ENCODE data around the gene SUMF1. TPM values are rescaled to one million over a fixed set of nuclear protein-coding genes. Genes with fewer than 3 reads are reported as not detected.
A peak's percentile ranks its signal among the peaks of the same experiment; 100 is the strongest.

Gene SUMF1
- total RNA-seq, 1 donor from 2014 or later = 98.4 TPM

DNA sequence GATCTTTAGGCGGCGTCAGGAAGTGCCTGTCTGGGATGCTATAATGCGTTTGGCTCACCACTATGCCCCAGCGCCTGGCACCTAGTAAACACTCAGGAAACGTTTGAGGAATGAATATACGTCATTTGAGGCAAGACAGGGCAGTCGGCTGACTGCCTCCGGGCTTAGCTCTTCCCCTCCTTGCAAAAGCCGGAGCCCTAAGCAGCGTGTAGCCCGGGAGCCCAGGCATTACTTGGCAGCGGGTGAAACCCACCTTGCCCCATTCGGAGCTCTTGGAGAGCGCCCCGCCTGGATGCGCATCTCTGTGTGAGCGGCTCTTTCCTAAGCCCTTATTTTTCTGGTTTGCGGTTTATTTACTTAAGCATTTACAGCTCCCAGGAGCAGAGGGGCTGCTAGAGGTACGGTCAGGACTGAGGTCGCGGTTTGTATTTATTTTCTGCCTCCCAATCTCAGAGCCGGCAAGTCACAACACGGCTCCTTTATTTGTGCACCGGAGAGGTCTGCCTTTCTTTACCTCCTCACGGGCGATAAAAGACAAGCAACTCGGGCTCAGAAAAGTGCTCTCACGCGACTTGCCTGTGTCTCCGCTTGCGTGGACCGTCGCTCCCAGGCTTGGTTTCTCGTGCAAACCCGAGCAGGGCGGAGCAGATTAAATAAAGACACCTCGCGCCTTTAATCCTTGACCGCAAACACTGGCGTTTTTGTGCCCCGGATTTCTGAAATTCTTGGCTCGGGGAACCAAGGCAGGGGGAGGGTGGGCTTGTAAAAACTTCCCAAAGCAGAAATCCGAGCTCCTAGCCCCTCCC, 25.3 kb upstream of the SUMF1 start:
- no peaks in the 10 kb centered on the region for H3K36me3 ChIP-seq
- TF ChIP-seq, protein P1, sequence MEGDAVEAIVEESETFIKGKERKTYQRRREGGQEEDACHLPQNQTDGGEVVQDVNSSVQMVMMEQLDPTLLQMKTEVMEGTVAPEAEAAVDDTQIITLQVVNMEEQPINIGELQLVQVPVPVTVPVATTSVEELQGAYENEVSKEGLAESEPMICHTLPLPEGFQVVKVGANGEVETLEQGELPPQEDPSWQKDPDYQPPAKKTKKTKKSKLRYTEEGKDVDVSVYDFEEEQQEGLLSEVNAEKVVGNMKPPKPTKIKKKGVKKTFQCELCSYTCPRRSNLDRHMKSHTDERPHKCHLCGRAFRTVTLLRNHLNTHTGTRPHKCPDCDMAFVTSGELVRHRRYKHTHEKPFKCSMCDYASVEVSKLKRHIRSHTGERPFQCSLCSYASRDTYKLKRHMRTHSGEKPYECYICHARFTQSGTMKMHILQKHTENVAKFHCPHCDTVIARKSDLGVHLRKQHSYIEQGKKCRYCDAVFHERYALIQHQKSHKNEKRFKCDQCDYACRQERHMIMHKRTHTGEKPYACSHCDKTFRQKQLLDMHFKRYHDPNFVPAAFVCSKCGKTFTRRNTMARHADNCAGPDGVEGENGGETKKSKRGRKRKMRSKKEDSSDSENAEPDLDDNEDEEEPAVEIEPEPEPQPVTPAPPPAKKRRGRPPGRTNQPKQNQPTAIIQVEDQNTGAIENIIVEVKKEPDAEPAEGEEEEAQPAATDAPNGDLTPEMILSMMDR (IDR thresholded peaks at IDR 0.05) = no peak
- intact Hi-C loops (cut with DNase I) = loop anchor here (1.0 to 10.0 kb wide), 9 partner anchors 18 to 492 kb away; partner anchors contain the start of genes SETMAR and SUMF1
- peaks cover 0 to 15% of the 10 kb centered on the region in 2 donors for H3K4me1 ChIP-seq
- peak; percentile 35 to 81 for DNase-seq (ENCODE audit: low spot score in 2 of 2)
- H3K27ac ChIP-seq = peak overlapping the region; percentile 87 to 93
- no peaks in the 10 kb centered on the region for H3K9me3 ChIP-seq
- H3K4me3 ChIP-seq = peak overlapping the region; percentile 82 to 84
- no peaks in the 10 kb centered on the region for H3K27me3 ChIP-seq

DNA sequence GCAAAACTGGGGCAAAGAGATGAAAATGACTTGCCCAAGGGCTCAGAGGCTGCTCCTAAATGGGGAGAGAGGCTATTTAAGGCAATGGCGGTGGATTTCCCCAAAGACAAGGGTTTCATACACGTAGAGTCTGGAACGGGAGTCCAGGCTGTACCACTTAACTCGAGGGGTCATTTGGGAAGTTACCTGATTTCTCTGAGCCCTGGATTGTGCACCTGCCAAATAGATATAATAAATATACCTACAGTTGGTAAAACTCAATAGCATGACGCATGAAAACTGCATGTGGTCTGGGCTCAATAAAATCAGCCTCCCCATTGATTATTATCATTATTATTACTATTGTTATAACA, 24.8 kb upstream of the SUMF1 start:
- peaks cover 0 to 15% of the 10 kb centered on the region in 2 donors for H3K4me1 ChIP-seq

DNA sequence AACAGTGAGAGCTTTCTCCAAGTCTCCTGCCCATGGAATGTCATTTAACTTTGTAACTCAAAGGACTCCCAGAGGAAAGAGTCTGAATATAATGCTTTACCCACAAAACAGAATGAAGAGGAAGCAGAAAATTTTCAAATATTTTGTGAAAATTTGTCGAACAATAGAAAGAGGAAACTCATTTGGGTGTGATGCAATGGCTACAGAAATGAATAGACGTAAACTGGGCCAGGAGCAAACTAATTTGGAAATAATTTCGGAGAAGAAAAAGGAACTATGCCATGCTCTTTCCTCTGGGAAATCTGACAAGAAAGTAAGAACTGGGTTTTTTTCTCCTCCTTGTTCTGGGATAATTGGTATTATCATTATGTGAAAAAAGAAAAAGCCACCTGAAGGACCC, 11.2 kb upstream of the SUMF1 start:
- intact Hi-C loops (cut with DNase I) = no loop called here

More for the DNA sequence above, 24.8 kb upstream of the SUMF1 start:
- no peaks in the 10 kb centered on the region for H3K27me3 ChIP-seq
- intact Hi-C loops (cut with DNase I) = loop anchor here (1.0 to 10.0 kb wide), 7 partner anchors 18 to 493 kb away; partner anchors contain the start of genes SETMAR and SUMF1
- H3K36me3 ChIP-seq = no peaks in the 10 kb centered on the region
- H3K27ac ChIP-seq = peak overlapping the region in 1 of 2 donors; percentile 15
- peak overlapping the region; percentile 82 to 84 for H3K4me3 ChIP-seq
- no peaks in the 10 kb centered on the region for H3K9me3 ChIP-seq
- TF ChIP-seq, protein P1 (IDR thresholded peaks at IDR 0.05) = no peak
- no peak for DNase-seq (ENCODE audit: low spot score in 2 of 2)

DNA sequence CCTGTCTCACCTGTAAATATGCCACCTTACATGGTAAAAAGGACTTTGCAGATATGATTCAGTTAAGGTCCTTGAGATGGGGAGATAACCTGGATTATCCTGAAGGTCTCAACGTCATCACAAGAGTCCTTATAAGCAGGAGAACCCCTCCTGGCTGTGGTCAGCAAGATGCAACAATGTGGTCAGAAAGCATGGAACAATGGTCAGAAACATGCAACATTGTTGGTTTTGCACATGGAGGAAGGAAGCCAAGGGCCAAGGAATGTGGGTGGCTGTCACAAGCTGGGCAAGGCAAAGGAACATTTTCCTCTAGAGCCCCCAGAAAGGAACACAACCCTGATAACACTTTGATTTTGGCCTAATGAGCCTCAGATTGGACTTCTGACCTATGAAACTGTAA, 9.4 kb upstream of the SUMF1 start:
- DNase-seq (ENCODE audit: low spot score in 2 of 2) = no peak
- Histone ChIP-seq H3K4me1 (peaks cover 0 to 10% of the 10 kb centered on the region in 2 donors), H3K4me3 (no peak overlapping the region), H3K9me3 (no peaks in the 10 kb centered on the region), H3K27me3 (no peaks in the 10 kb centered on the region), H3K36me3 (no peaks in the 10 kb centered on the region), H3K27ac (no peak overlapping the region)
- intact Hi-C loops (cut with DNase I) = no loop called here
- TF ChIP-seq, protein P1 (IDR thresholded peaks at IDR 0.05) = no peak

More for the DNA sequence above, 11.2 kb upstream of the SUMF1 start:
- Histone ChIP-seq H3K4me3 (no peak overlapping the region), H3K27ac (no peak overlapping the region), H3K36me3 (no peaks in the 10 kb centered on the region), H3K27me3 (no peaks in the 10 kb centered on the region), H3K9me3 (no peaks in the 10 kb centered on the region), H3K4me1 (peaks cover 0 to 10% of the 10 kb centered on the region in 2 donors)
- TF ChIP-seq, protein P1 (IDR thresholded peaks at IDR 0.05) = no peak
- no peak for DNase-seq (ENCODE audit: low spot score in 2 of 2)

DNA sequence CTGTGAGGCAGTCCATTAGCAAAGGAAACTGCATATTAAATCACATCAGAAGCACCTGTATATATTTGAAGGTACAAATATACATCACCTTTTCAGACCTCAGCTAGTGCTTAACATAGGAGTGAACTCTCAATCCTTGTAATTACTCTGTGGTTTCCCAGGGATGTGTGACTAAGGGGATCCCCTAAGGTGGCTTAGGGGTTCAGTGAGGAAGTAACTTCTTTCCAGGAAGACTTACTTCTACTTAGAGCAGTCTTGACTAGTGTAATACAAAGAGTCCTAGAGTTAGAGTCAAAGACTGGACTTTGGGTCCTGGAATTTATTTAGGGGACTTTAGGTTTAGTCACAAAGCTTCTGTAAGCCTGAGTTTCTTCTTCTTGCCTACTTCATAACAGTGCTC, 8.7 kb upstream of the SUMF1 start:
- DNase-seq (ENCODE audit: low spot score in 2 of 2) = no peak
- Histone ChIP-seq H3K27me3 (no peaks in the 10 kb centered on the region), H3K9me3 (no peaks in the 10 kb centered on the region), H3K4me1 (peaks cover 0 to 10% of the 10 kb centered on the region in 2 donors), H3K36me3 (no peaks in the 10 kb centered on the region), H3K27ac (peak overlapping the region; percentile 59 to 69), H3K4me3 (no peak overlapping the region)
- TF ChIP-seq, protein P1 (IDR thresholded peaks at IDR 0.05) = no peak
- intact Hi-C loops (cut with DNase I) = loop anchor here (2.0 kb wide), 1 partner anchor 59 kb away; no protein-coding TSS in a partner anchor

Data from ascending aorta (tissue), 2 donors.